Endodermal cell (in vitro differentiated cells): ENCODE data around the gene RERE. TPM values are rescaled to one million over a fixed set of nuclear protein-coding genes. Genes with fewer than 3 reads are reported as not detected.
A peak's percentile ranks its signal among the peaks of the same experiment; 100 is the strongest.

Source experiments
- DNase-seq: peaks from one replicate; pipeline ENCODE4 v3.0.0-alpha.2; 2017
- H3K27ac ChIP-seq: 2 replicates; pipeline ENCODE4 v1.5.1; 2013; ENCODE audit warnings: mild to moderate bottlenecking, low read depth, low read length, moderate library complexity
- H3K27me3 ChIP-seq: 2 replicates; pipeline ENCODE4 v1.6.1; 2013; ENCODE audit warnings: mild to moderate bottlenecking, low read length, moderate library complexity; ENCODE audit not compliant: insufficient read depth, control insufficient read depth, poor library complexity, severe bottlenecking
- H3K36me3 ChIP-seq: 2 replicates; pipeline ENCODE4 v1.7.0; 2013; ENCODE audit warnings: mild to moderate bottlenecking, low read length, moderate library complexity; ENCODE audit not compliant: control insufficient read depth, insufficient read depth
- H3K4me1 ChIP-seq: one replicate; pipeline ENCODE4 v1.7.0; 2013; ENCODE audit warnings: low read length; ENCODE audit not compliant: control insufficient read depth, insufficient read depth
- H3K4me3 ChIP-seq: 2 replicates; pipeline ENCODE4 v1.5.1; 2013; ENCODE audit warnings: mild to moderate bottlenecking, low read length, moderate library complexity
- H3K9ac ChIP-seq: 2 replicates; pipeline ENCODE4 v1.6.1; 2013; ENCODE audit warnings: mild to moderate bottlenecking, low read length, moderate library complexity; ENCODE audit not compliant: poor library complexity, severe bottlenecking; ENCODE audit errors: extremely low read depth
- H3K9me3 ChIP-seq: 2 replicates; pipeline ENCODE4 v1.6.1; 2013; ENCODE audit warnings: mild to moderate bottlenecking, low read length, moderate library complexity; ENCODE audit not compliant: control insufficient read depth
- H3K27ac Mint-ChIP-seq: 2 replicates; pipeline ENCODE4 v1.8.0; 2020; ENCODE audit warnings: mixed read lengths
- H3K27me3 Mint-ChIP-seq: 2 replicates; pipeline ENCODE4 v1.8.0; 2021; ENCODE audit warnings: mild to moderate bottlenecking, mixed read lengths; ENCODE audit not compliant: insufficient read depth
- H3K36me3 Mint-ChIP-seq: 2 replicates; pipeline ENCODE4 v1.8.0; 2020; ENCODE audit warnings: low read depth, mixed read lengths
- H3K4me1 Mint-ChIP-seq: 2 replicates; pipeline ENCODE4 v1.8.0; 2020; ENCODE audit warnings: mixed read lengths
- H3K4me3 Mint-ChIP-seq: 2 replicates; pipeline ENCODE4 v1.8.0; 2020; ENCODE audit warnings: mild to moderate bottlenecking, moderate library complexity, mixed read lengths
- H3K9me3 Mint-ChIP-seq: 2 replicates; pipeline ENCODE4 v1.8.0; 2020; ENCODE audit warnings: mild to moderate bottlenecking, mixed read lengths
- WGBS, 2 experiments: methylation state at CpG; one replicate each; pipeline versions ENCODE4 v1.1.5 to v1.1.7; 2013; ENCODE audit warnings: missing lambda C conversion rate in 2 of 2, mixed read lengths in 1 of 2; ENCODE audit not compliant: insufficient coverage in 1 of 2, insufficient read length in 1 of 2; 5-methylcytosine and 5-hydroxymethylcytosine counted together
- total RNA-seq, 2 donors: library from RNA; stranded (reverse); fragmentation: NEBNext Ultra II Directional in 1 of 2; extraction: Animal tissue kit (Norgen Biotek cat#: 25700) in 1 of 2; gene quantifications; 2 replicates in 1 of 2; 3 replicates in 1 of 2; pipeline ENCODE4 v1.2.1, GENCODE V29; 2021
- TF ChIP-seq, protein P1 (sequence below): fragments of 200-600 bp; sonication (generic); conservative IDR thresholded peaks from 2 replicates; pipeline ENCODE4 v1.5.0; 2021; ENCODE audit warnings: antibody characterized with exemption, mild to moderate bottlenecking

Gene RERE
- total RNA-seq, 2 donors from 2014 or later = 159 to 179 TPM

- Histone ChIP-seq H3K9ac (no peak overlapping the region), H3K27ac (no peak overlapping the region), H3K4me1 (no peaks in the 10 kb centered on the region), H3K27me3 (peaks cover 9% of the 10 kb centered on the region), H3K9me3 (no peaks in the 10 kb centered on the region), H3K36me3 (no peaks in the 10 kb centered on the region), H3K4me3 (no peak overlapping the region)
- WGBS, 2 experiments = 96 to 100% methylated on average over 3 of the region's 5 CpGs
- DNase-seq = no peak
- peaks cover 12% of the 10 kb centered on the region for H3K27me3 Mint-ChIP-seq
- TF ChIP-seq, protein P1, sequence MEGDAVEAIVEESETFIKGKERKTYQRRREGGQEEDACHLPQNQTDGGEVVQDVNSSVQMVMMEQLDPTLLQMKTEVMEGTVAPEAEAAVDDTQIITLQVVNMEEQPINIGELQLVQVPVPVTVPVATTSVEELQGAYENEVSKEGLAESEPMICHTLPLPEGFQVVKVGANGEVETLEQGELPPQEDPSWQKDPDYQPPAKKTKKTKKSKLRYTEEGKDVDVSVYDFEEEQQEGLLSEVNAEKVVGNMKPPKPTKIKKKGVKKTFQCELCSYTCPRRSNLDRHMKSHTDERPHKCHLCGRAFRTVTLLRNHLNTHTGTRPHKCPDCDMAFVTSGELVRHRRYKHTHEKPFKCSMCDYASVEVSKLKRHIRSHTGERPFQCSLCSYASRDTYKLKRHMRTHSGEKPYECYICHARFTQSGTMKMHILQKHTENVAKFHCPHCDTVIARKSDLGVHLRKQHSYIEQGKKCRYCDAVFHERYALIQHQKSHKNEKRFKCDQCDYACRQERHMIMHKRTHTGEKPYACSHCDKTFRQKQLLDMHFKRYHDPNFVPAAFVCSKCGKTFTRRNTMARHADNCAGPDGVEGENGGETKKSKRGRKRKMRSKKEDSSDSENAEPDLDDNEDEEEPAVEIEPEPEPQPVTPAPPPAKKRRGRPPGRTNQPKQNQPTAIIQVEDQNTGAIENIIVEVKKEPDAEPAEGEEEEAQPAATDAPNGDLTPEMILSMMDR = no peak
- no peak overlapping the region for H3K27ac Mint-ChIP-seq
- peaks cover 2% of the 10 kb centered on the region for H3K4me1 Mint-ChIP-seq
- no peak overlapping the region for H3K4me3 Mint-ChIP-seq
- no peaks in the 10 kb centered on the region for H3K9me3 Mint-ChIP-seq
- H3K36me3 Mint-ChIP-seq = peaks cover under 1% of the 10 kb centered on the region
Measured at GRCh38 chr1:8851060-8851459, 33.6 kb upstream of the RERE start.

DNA sequence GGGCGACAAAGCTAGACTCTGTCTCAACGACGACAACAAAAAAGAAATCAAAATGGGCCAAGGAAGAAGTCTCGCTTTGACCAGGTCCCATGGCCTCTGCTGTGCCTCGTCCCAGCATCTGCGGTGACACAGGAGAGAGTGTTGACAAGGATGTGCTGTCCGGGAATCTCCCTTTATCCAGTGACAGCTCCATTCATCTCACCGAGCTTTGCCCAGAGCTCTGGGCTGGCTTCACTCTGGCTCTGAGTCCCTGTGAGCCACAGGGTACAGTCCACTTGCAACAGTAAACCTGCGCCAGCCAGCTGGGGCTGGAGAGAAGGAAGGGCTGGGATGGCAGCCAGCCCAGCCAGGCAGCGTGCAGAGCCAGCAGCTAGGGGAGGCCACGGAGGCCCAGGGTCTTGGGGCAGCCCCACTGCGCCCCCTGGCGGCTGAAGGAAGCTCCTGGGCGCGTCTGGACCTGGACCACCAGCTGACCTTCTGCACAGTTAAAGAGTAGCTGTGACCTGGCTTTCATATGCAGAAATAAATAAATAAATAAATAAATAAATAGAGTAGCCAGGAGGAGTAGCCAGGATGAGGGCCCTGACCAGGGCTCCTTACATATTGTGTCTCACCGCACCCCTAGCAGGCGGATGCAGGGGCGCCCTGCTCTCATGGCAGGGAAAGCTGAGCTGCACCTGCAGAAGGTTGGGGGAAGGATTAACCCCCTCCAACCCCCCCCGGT is 31.4 kb upstream of the RERE start:
- Histone ChIP-seq H3K9me3 (no peaks in the 10 kb centered on the region), H3K4me3 (no peak overlapping the region), H3K36me3 (no peaks in the 10 kb centered on the region), H3K4me1 (no peaks in the 10 kb centered on the region), H3K27me3 (peaks cover under 1% of the 10 kb centered on the region), H3K9ac (no peak overlapping the region), H3K27ac (no peak overlapping the region)
- H3K4me3 Mint-ChIP-seq = no peak overlapping the region
- no peak overlapping the region for H3K27ac Mint-ChIP-seq
- no peaks in the 10 kb centered on the region for H3K36me3 Mint-ChIP-seq
- no peaks in the 10 kb centered on the region for H3K9me3 Mint-ChIP-seq
- no peaks in the 10 kb centered on the region for H3K4me1 Mint-ChIP-seq
- whole genome bisulfite sequencing, 2 experiments = 53 to 77% methylated on average over 10 to 19 of the region's 19 CpGs
- peaks cover 12% of the 10 kb centered on the region for H3K27me3 Mint-ChIP-seq
- TF ChIP-seq, protein P1 = peak; percentile 97
- DNase-seq = peak; percentile 95

DNA sequence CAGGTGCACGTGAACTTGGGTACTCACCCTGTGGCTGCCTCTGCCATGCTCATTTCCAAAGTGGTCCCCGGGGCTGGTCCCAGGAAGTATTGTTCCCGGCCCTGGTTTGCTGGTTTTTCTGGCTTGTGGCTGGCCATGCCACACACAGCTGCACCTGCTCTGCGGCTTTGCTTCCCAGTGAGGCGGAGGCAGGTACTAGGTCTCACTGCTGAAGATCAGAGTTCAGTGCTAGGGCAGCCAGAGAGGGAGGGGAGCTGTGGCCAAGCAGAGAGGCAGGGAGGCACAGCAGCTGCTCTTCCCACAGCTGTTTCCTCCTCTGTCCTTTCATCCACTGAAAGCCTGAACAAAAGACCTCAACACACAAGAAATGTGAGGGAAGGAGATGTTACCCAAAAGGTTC is 30.6 kb upstream of the RERE start:
- peak; percentile 43 for DNase-seq
- Histone ChIP-seq H3K4me1 (no peaks in the 10 kb centered on the region), H3K27ac (no peak overlapping the region), H3K27me3 (no peaks in the 10 kb centered on the region), H3K4me3 (no peak overlapping the region), H3K9ac (no peak overlapping the region), H3K36me3 (no peaks in the 10 kb centered on the region), H3K9me3 (no peaks in the 10 kb centered on the region)
- TF ChIP-seq, protein P1 = no peak
- Mint-ChIP-seq H3K9me3 (no peaks in the 10 kb centered on the region), H3K36me3 (no peaks in the 10 kb centered on the region), H3K4me3 (no peak overlapping the region), H3K4me1 (no peaks in the 10 kb centered on the region), H3K27me3 (peaks cover 12% of the 10 kb centered on the region), H3K27ac (no peak overlapping the region)
- WGBS, 2 experiments = 92 to 93% methylated on average over 3 to 5 of the region's 5 CpGs
